VCaP (cell line): ENCODE measurements around the gene FER.
"Not testable (repeated sequence)": the region's sequence is repeated elsewhere in the genome, so short reads cannot be mapped to it uniquely, and the experiment has no call there.

Experiments
- H3K27ac ChIP-seq: fragments of 450-650 bp; 2 replicates; pipeline ENCODE4 v1.5.1; 2017
- CTCF ChIP-seq: fragments of 450-650 bp; conservative IDR thresholded peaks from 2 replicates; pipeline ENCODE4 v1.5.1; 2017; ENCODE audit warnings: mild to moderate bottlenecking, moderate library complexity

The FER gene

GRCh38 chr5:109006129-109006528 is 258.4 kb downstream of the FER start:
- TF ChIP-seq CTCF = no peak
- no peak overlapping the region for H3K27ac ChIP-seq

GRCh38 chr5:109016300-109016699 is 268.6 kb downstream of the FER start:
- no peak for TF ChIP-seq CTCF
- peak overlapping the region; percentile 41 for H3K27ac ChIP-seq

GRCh38 chr5:109022056-109022455 is 274.4 kb downstream of the FER start:
- H3K27ac ChIP-seq = no peak overlapping the region
- TF ChIP-seq CTCF = no peak

GRCh38 chr5:109025729-109026128 is 278.0 kb downstream of the FER start:
- H3K27ac ChIP-seq = not testable (repeated sequence)

- TF ChIP-seq CTCF = no peak
- no peak overlapping the region for H3K27ac ChIP-seq
Measured at GRCh38 chr5:109027983-109028607, 280.4 kb downstream of the FER start.

- TF ChIP-seq CTCF = no peak
- no peak overlapping the region for H3K27ac ChIP-seq
Measured at GRCh38 chr5:109028608-109029299, 281.1 kb downstream of the FER start.

GRCh38 chr5:109029847-109030246 is 282.1 kb downstream of the FER start:
- no peak overlapping the region for H3K27ac ChIP-seq
- TF ChIP-seq CTCF = no peak

GRCh38 chr5:109030360-109031143 is 282.9 kb downstream of the FER start:
- TF ChIP-seq CTCF = no peak
- H3K27ac ChIP-seq = no peak overlapping the region
